ENCODE measurements around the gene STYX.

DNA sequence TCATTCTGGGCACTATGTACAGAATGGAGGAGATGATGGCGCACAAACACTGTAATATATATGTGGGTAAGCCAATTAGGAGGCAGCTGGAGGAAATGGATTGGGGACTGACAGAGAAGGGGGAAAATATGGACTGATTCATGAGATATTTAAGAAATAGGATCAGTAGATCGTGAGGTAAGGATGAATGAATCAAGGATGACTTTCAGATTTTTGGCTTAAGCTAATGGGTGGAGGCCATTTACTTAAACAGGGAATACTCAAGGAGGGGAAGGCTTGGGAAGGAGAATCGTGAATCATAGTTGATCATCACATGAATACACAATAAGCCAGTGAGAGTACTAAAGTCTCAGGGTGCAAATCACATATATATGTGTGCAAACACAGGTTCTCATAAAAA lies 72.6 kb downstream of the STYX start:
- TF ChIP-seq, protein P1, sequence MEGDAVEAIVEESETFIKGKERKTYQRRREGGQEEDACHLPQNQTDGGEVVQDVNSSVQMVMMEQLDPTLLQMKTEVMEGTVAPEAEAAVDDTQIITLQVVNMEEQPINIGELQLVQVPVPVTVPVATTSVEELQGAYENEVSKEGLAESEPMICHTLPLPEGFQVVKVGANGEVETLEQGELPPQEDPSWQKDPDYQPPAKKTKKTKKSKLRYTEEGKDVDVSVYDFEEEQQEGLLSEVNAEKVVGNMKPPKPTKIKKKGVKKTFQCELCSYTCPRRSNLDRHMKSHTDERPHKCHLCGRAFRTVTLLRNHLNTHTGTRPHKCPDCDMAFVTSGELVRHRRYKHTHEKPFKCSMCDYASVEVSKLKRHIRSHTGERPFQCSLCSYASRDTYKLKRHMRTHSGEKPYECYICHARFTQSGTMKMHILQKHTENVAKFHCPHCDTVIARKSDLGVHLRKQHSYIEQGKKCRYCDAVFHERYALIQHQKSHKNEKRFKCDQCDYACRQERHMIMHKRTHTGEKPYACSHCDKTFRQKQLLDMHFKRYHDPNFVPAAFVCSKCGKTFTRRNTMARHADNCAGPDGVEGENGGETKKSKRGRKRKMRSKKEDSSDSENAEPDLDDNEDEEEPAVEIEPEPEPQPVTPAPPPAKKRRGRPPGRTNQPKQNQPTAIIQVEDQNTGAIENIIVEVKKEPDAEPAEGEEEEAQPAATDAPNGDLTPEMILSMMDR (IDR thresholded peaks at IDR 0.05): no peak
- TF ChIP-seq POLR2A (IDR thresholded peaks at IDR 0.05): no peak
